HEK293T (cell line): ENCODE measurements around the gene ZBTB2.
"Not testable (repeated sequence)": the region's sequence is repeated elsewhere in the genome, so short reads cannot be mapped to it uniquely, and the experiment has no call there.

Source experiments
- CTCF ChIA-PET: fragments of 350-600 bp; formaldehyde crosslinking; extraction: SDS; loops from one replicate; lab custom pipeline; 2021; ENCODE audit warnings: antibody characterized with exemption, inconsistent platforms; lab: Yijun Ruan, JAX
- POLR2A ChIA-PET: fragments of 350-600 bp; formaldehyde crosslinking; extraction: SDS; loops from one replicate; lab custom pipeline; 2020; ENCODE audit warnings: antibody characterized with exemption, inconsistent platforms; lab: Yijun Ruan, JAX
- DNase-seq: peaks from one replicate; pipeline ENCODE4 v3.0.0; 2012; ENCODE audit warnings: mixed read lengths; ENCODE audit errors: extremely low spot score
- ARNT ChIP-seq: fragments of 450-650 bp; IDR thresholded peaks from 2 replicates; pipeline ENCODE4 v1.6.1; 2017; ENCODE audit warnings: mild to moderate bottlenecking
- BHLHE40 ChIP-seq: fragments of 450-650 bp; IDR thresholded peaks from 2 replicates; pipeline ENCODE4 v1.6.1; 2016; ENCODE audit warnings: mild to moderate bottlenecking, moderate library complexity, borderline replicate concordance
- CTBP1 ChIP-seq: fragments of 450-650 bp; IDR thresholded peaks from 2 replicates; pipeline ENCODE4 v1.6.1; 2016; ENCODE audit warnings: borderline replicate concordance
- ELF4 ChIP-seq: fragments of 450-650 bp; IDR thresholded peaks from 2 replicates; pipeline ENCODE4 v1.6.1; 2017; ENCODE audit warnings: antibody characterized with exemption
- FOXA1 ChIP-seq: fragments of 450-650 bp; IDR thresholded peaks from 2 replicates; pipeline ENCODE4 v1.6.1; 2016; ENCODE audit warnings: mild to moderate bottlenecking
- FOXK2 ChIP-seq: fragments of 450-650 bp; IDR thresholded peaks from 2 replicates; pipeline ENCODE4 v1.6.1; 2016; ENCODE audit warnings: mild to moderate bottlenecking
- FOXM1 ChIP-seq: fragments of 450-650 bp; IDR thresholded peaks from 2 replicates; pipeline ENCODE4 v1.6.1; 2017; ENCODE audit warnings: mild to moderate bottlenecking, borderline replicate concordance
- HDGF ChIP-seq: fragments of 450-650 bp; IDR thresholded peaks from 2 replicates; pipeline ENCODE4 v1.6.1; 2017; ENCODE audit warnings: antibody characterized with exemption, borderline replicate concordance
- L3MBTL2 ChIP-seq: fragments of 450-650 bp; conservative IDR thresholded peaks from 2 replicates; pipeline ENCODE4 v1.6.1; 2016; ENCODE audit warnings: mild to moderate bottlenecking
- LEF1 ChIP-seq: fragments of 450-650 bp; IDR thresholded peaks from 2 replicates; pipeline ENCODE4 v1.6.1; 2017; ENCODE audit warnings: mild to moderate bottlenecking, borderline replicate concordance
- NFRKB ChIP-seq: fragments of 450-650 bp; IDR thresholded peaks from 2 replicates; pipeline ENCODE4 v1.6.1; 2016; ENCODE audit warnings: mild to moderate bottlenecking, moderate library complexity
- SP1 ChIP-seq: fragments of 450-650 bp; IDR thresholded peaks from 2 replicates; pipeline ENCODE4 v1.6.1; 2017
- SUZ12 ChIP-seq: fragments of 450-650 bp; IDR thresholded peaks from 2 replicates; pipeline ENCODE4 v1.6.1; 2016; ENCODE audit warnings: mild to moderate bottlenecking
- TARDBP ChIP-seq: fragments of 450-650 bp; IDR thresholded peaks from 2 replicates; pipeline ENCODE4 v1.6.1; 2016
- ZNF384 ChIP-seq: fragments of 450-650 bp; IDR thresholded peaks from 2 replicates; pipeline ENCODE4 v1.6.1; 2016
- TF ChIP-seq, protein P1 (sequence below): fragments of 450-650 bp; IDR thresholded peaks from 2 replicates; pipeline ENCODE4 v1.6.1; 2016

The ZBTB2 gene

DNA sequence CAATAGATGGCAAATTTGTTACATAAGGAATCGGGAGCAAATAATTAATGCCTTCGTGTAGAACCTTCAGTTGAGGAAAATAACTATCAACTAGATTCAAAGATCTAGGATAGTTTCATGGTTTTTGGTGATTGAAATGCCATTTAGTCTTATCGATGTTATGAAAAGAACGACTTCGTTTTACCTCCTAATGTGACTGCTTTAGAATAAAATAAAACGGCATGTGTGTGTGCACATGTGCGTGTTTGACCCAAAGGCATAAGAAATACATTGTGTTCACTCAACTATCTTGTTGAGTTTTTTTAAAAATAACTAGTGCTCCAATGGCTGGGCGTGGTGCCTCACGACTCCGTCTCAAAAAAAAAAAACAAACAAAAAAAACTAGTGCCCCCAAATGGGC, 37.6 kb downstream of the ZBTB2 start:
- no peak for DNase-seq
- TF ChIP-seq HDGF (no peak), CTBP1 (no peak)
- CTCF ChIA-PET, result interaction anchor here (0.6 to 0.7 kb wide), 3 partner anchors 118 to 339 kb away, joined by 3 to 7 read pairs (median 3); no protein-coding TSS in a partner anchor
- POLR2A ChIA-PET, result no interaction called here

DNA sequence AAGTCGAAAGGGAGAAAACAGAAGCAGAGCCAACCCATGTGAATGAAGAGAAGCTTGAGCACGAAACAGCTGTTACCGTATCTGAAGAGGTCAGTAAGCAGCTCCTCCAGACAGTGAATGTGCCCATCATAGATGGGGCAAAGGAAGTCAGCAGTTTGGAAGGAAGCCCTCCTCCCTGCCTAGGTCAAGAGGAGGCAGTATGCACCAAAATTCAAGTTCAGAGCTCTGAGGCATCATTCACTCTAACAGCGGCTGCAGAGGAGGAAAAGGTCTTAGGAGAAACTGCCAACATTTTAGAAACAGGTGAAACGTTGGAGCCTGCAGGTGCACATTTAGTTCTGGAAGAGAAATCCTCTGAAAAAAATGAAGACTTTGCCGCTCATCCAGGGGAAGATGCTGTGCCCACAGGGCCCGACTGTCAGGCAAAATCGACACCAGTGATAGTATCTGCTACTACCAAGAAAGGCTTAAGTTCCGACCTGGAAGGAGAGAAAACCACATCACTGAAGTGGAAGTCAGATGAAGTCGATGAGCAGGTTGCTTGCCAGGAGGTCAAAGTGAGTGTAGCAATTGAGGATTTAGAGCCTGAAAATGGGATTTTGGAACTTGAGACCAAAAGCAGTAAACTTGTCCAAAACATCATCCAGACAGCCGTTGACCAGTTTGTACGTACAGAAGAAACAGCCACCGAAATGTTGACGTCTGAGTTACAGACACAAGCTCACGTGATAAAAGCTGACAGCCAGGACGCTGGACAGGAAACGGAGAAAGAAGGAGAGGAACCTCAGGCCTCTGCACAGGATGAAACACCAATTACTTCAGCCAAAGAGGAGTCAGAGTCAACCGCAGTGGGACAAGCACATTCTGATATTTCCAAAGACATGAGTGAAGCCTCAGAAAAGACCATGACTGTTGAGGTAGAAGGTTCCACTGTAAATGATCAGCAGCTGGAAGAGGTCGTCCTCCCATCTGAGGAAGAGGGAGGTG, 38.7 kb downstream of the ZBTB2 start:
- TF ChIP-seq SP1 (no peak), FOXA1 (no peak), L3MBTL2 (no peak), NFRKB (no peak), BHLHE40 (no peak), SUZ12 (no peak), FOXK2 (no peak), ZNF384 (no peak)
- TF ChIP-seq, protein P1, sequence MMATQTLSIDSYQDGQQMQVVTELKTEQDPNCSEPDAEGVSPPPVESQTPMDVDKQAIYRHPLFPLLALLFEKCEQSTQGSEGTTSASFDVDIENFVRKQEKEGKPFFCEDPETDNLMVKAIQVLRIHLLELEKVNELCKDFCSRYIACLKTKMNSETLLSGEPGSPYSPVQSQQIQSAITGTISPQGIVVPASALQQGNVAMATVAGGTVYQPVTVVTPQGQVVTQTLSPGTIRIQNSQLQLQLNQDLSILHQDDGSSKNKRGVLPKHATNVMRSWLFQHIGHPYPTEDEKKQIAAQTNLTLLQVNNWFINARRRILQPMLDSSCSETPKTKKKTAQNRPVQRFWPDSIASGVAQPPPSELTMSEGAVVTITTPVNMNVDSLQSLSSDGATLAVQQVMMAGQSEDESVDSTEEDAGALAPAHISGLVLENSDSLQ, result no peak
- DNase-seq, result no peak
- ChIA-PET CTCF (no interaction called here), POLR2A (interaction anchor here (0.6 kb wide), 1 partner anchor 1599 kb away, joined by 5 read pairs; no protein-coding TSS in a partner anchor)

DNA sequence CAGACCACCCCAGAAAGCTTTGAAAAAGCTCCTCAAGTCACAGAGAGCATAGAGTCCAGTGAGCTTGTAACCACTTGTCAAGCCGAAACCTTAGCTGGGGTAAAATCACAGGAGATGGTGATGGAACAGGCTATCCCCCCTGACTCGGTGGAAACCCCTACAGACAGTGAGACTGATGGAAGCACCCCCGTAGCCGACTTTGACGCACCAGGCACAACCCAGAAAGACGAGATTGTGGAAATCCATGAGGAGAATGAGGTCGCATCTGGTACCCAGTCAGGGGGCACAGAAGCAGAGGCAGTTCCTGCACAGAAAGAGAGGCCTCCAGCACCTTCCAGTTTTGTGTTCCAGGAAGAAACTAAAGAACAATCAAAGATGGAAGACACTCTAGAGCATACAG, 39.6 kb downstream of the ZBTB2 start:
- POLR2A ChIA-PET, result no interaction called here
- CTCF ChIA-PET, result interaction anchor here (0.6 kb wide), 1 partner anchor 455 kb away, joined by 5 read pairs; no protein-coding TSS in a partner anchor
- TF ChIP-seq NFRKB (no peak), CTBP1 (no peak), ELF4 (no peak), HDGF (no peak), SUZ12 (no peak), FOXK2 (no peak), L3MBTL2 (no peak), FOXM1 (no peak)
- DNase-seq, result no peak

DNA sequence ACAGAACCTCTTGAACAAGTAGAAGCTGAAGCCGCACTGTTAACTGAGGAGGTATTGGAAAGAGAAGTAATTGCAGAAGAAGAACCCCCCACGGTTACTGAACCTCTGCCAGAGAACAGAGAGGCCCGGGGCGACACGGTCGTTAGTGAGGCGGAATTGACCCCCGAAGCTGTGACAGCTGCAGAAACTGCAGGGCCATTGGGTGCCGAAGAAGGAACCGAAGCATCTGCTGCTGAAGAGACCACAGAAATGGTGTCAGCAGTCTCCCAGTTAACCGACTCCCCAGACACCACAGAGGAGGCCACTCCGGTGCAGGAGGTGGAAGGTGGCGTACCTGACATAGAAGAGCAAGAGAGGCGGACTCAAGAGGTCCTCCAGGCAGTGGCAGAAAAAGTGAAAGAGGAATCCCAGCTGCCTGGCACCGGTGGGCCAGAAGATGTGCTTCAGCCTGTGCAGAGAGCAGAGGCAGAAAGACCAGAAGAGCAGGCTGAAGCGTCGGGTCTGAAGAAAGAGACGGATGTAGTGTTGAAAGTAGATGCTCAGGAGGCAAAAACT, 40.1 kb downstream of the ZBTB2 start:
- ChIA-PET CTCF (interaction anchor here (0.6 kb wide), 1 partner anchor 454 kb away, joined by 5 read pairs; no protein-coding TSS in a partner anchor), POLR2A (no interaction called here)
- DNase-seq, result no peak
- no peak for TF ChIP-seq TARDBP
- TF ChIP-seq HDGF, result no peak
- TF ChIP-seq LEF1, result no peak
- no peak for TF ChIP-seq ARNT
- TF ChIP-seq BHLHE40, result no peak

DNA sequence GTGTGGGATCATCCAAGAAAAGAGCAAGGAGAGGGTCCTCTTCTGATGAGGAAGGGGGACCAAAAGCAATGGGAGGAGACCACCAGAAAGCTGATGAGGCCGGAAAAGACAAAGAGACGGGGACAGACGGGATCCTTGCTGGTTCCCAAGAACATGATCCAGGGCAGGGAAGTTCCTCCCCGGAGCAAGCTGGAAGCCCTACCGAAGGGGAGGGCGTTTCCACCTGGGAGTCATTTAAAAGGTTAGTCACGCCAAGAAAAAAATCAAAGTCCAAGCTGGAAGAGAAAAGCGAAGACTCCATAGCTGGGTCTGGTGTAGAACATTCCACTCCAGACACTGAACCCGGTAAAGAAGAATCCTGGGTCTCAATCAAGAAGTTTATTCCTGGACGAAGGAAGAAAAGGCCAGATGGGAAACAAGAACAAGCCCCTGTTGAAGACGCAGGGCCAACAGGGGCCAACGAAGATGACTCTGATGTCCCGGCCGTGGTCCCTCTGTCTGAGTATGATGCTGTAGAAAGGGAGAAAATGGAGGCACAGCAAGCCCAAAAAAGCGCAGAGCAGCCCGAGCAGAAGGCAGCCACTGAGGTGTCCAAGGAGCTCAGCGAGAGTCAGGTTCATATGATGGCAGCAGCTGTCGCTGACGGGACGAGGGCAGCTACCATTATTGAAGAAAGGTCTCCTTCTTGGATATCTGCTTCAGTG, 40.8 kb downstream of the ZBTB2 start:
- ChIA-PET CTCF (no interaction called here), POLR2A (no interaction called here)
- no peak for DNase-seq
- TF ChIP-seq LEF1 (no peak), SUZ12 (no peak), ELF4 (no peak), ZNF384 (no peak), TARDBP (no peak), ARNT (no peak), FOXM1 (no peak), CTBP1 (no peak), FOXA1 (no peak)

DNA sequence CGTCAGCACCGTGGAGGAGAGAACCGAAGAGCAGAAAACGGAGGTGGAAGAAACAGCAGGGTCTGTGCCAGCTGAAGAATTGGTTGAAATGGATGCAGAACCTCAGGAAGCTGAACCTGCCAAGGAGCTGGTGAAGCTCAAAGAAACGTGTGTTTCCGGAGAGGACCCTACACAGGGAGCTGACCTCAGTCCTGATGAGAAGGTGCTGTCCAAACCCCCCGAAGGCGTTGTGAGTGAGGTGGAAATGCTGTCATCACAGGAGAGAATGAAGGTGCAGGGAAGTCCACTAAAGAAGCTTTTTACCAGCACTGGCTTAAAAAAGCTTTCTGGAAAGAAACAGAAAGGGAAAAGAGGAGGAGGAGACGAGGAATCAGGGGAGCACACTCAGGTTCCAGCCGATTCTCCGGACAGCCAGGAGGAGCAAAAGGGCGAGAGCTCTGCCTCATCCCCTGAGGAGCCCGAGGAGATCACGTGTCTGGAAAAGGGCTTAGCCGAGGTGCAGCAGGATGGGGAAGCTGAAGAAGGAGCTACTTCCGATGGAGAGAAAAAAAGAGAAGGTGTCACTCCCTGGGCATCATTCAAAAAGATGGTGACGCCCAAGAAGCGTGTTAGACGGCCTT, 41.6 kb downstream of the ZBTB2 start:
- DNase-seq, result no peak
- POLR2A ChIA-PET, result interaction anchor here (0.6 kb wide), 1 partner anchor 10 kb away, joined by 3 read pairs; no protein-coding TSS in a partner anchor
- no peak for TF ChIP-seq SUZ12
- TF ChIP-seq CTBP1, result no peak
- TF ChIP-seq HDGF, result no peak
- TF ChIP-seq FOXM1, result no peak
- TF ChIP-seq BHLHE40, result no peak
- TF ChIP-seq ARNT, result no peak
- TF ChIP-seq TARDBP, result no peak
- no peak for TF ChIP-seq LEF1
- no peak for TF ChIP-seq SP1
- TF ChIP-seq ELF4, result no peak
- CTCF ChIA-PET, result no interaction called here

DNA sequence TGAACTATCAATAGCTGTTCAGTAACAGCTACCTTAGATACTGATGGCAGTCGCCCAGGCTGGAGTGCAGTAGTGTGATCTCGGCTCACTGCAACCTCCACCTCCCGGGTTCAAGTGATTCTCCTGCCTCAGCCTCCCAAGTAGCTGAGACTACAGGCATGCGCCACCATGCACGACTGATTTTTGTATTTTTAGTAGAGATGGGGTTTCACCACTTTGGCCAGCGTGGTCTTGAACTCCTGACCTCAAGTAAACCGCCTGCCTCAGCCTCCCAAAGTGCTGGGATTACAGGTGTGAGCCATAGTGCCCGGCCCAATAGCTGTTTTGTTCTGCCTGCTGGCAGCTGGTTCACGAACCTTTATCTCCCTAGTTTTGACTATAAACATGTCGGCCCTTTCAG, 48.6 kb downstream of the ZBTB2 start:
- POLR2A ChIA-PET, DNase-seq: not testable (repeated sequence)
- CTCF ChIA-PET, result interaction anchor here (0.6 to 1.5 kb wide), 2 partner anchors 11 to 18 kb away, joined by 3 read pairs; no protein-coding TSS in a partner anchor
